HEK293 (cell line): ENCODE data around the gene PAX2.

Experiments used
- CTCF ChIA-PET: fragments of 350-600 bp; formaldehyde crosslinking; extraction: SDS; loops from one replicate; lab custom pipeline; 2021; ENCODE audit warnings: antibody characterized with exemption; lab: Yijun Ruan, JAX
- POLR2A ChIA-PET: fragments of 300-600 bp; formaldehyde crosslinking; extraction: SDS; loops from one replicate; lab custom pipeline; 2020; ENCODE audit warnings: antibody characterized with exemption, inconsistent platforms; lab: Yijun Ruan, JAX
- H3K27ac ChIP-seq: fragments of 200-500 bp; sonication (Bioruptor generic); 2 replicates; pipeline ENCODE4 v1.5.1; 2014; ENCODE audit warnings: low read depth, low read length, control low read depth, inconsistent platforms; ENCODE audit errors: extremely low read depth
- H3K36me3 ChIP-seq, 2 experiments: fragments of 200-500 bp in 1 of 2; sonication (Bioruptor generic) in 1 of 2; 1 replicate in 1 of 2; 2 replicates in 1 of 2; pipeline ENCODE4 v1.5.1; 2014 to 2017; ENCODE audit warnings: inconsistent platforms in 2 of 2, low read length in 2 of 2; ENCODE audit not compliant: control insufficient read depth in 2 of 2, insufficient read depth in 1 of 2
- H3K4me1 ChIP-seq: fragments of 200-500 bp; sonication (Bioruptor generic); 2 replicates; pipeline ENCODE4 v1.5.1; 2014; ENCODE audit warnings: mild to moderate bottlenecking, low read length, inconsistent platforms; ENCODE audit not compliant: control insufficient read depth, insufficient read depth
- H3K4me3 ChIP-seq: 2 replicates; pipeline ENCODE4 v1.5.1; 2011; ENCODE audit warnings: low read depth, mild to moderate bottlenecking, control low read depth, low read length, moderate library complexity
- H3K9me3 ChIP-seq: fragments of 200-500 bp; sonication (Bioruptor generic); 2 replicates; pipeline ENCODE4 v1.5.1; 2014; ENCODE audit warnings: low read depth, low read length, inconsistent platforms; ENCODE audit not compliant: control insufficient read depth, insufficient read depth
- ELK4 ChIP-seq: IDR thresholded peaks from 2 replicates; pipeline ENCODE4 v1.6.1; 2011; ENCODE audit warnings: mild to moderate bottlenecking, low read depth, low read length, borderline replicate concordance
- KLF1 ChIP-seq: fragments of 450-650 bp; formaldehyde crosslinking; IDR thresholded peaks from 2 replicates; pipeline ENCODE4 v1.5.1; 2016; ENCODE audit warnings: missing biosample characterization, missing genetic modification characterization
- SALL2 ChIP-seq: fragments of 450-650 bp; formaldehyde crosslinking; IDR thresholded peaks from 2 replicates; pipeline ENCODE4 v1.5.0; 2017; ENCODE audit warnings: missing biosample characterization, mild to moderate bottlenecking, missing genetic modification characterization, borderline replicate concordance
- SETDB1 ChIP-seq: IDR thresholded peaks from one replicate; pipeline ENCODE4 v1.6.1; 2017; ENCODE audit warnings: mild to moderate bottlenecking, low read length, moderate library complexity, mixed read lengths; ENCODE audit not compliant: insufficient read length
- TCF7L2 ChIP-seq: IDR thresholded peaks from 2 replicates; pipeline ENCODE4 v1.6.1; 2011; ENCODE audit warnings: low read depth, mild to moderate bottlenecking, inconsistent platforms, low read length, moderate library complexity, borderline replicate concordance
- ZBTB1 ChIP-seq: fragments of 450-650 bp; formaldehyde crosslinking; IDR thresholded peaks from 2 replicates; pipeline ENCODE4 v1.5.1; 2016; ENCODE audit warnings: missing biosample characterization, missing genetic modification characterization
- ZNF10 ChIP-seq: fragments of 450-650 bp; formaldehyde crosslinking; IDR thresholded peaks from 2 replicates; pipeline ENCODE4 v1.5.1; 2017; ENCODE audit warnings: missing biosample characterization, missing genetic modification characterization
- ZNF132 ChIP-seq: fragments of 450-650 bp; formaldehyde crosslinking; IDR thresholded peaks from 2 replicates; pipeline ENCODE4 v1.5.1; 2017; ENCODE audit warnings: missing biosample characterization, missing genetic modification characterization, borderline replicate concordance
- ZNF184 ChIP-seq: fragments of 450-650 bp; IDR thresholded peaks from 2 replicates; pipeline ENCODE4 v1.5.1; 2018; ENCODE audit warnings: missing biosample characterization, mild to moderate bottlenecking, missing genetic modification characterization
- ZNF24 ChIP-seq: fragments of 450-650 bp; formaldehyde crosslinking; IDR thresholded peaks from 2 replicates; pipeline ENCODE4 v1.5.1; 2016; ENCODE audit warnings: missing biosample characterization, missing genetic modification characterization
- ZNF248 ChIP-seq: fragments of 450-650 bp; formaldehyde crosslinking; IDR thresholded peaks from 2 replicates; pipeline ENCODE4 v1.5.1; 2017; ENCODE audit warnings: missing biosample characterization, missing genetic modification characterization
- ZNF26 ChIP-seq: fragments of 450-650 bp; formaldehyde crosslinking; IDR thresholded peaks from 2 replicates; pipeline ENCODE4 v1.5.1; 2016; ENCODE audit warnings: missing biosample characterization, missing genetic modification characterization
- ZNF302 ChIP-seq: fragments of 450-650 bp; formaldehyde crosslinking; IDR thresholded peaks from 2 replicates; pipeline ENCODE4 v1.5.1; 2016; ENCODE audit warnings: missing biosample characterization, missing genetic modification characterization, low read depth
- ZNF341 ChIP-seq: fragments of 450-650 bp; formaldehyde crosslinking; IDR thresholded peaks from 2 replicates; pipeline ENCODE4; 2016; ENCODE audit warnings: low read depth, missing biosample characterization, missing genetic modification characterization
- ZNF362 ChIP-seq: fragments of 450-650 bp; formaldehyde crosslinking; IDR thresholded peaks from 2 replicates; pipeline ENCODE4 v1.5.1; 2016; ENCODE audit warnings: missing biosample characterization, missing genetic modification characterization
- ZNF394 ChIP-seq: fragments of 450-650 bp; formaldehyde crosslinking; IDR thresholded peaks from 2 replicates; pipeline ENCODE4 v1.5.1; 2016; ENCODE audit warnings: missing biosample characterization, missing genetic modification characterization, mild to moderate bottlenecking, moderate library complexity, borderline replicate concordance
- ZNF398 ChIP-seq: fragments of 450-650 bp; formaldehyde crosslinking; IDR thresholded peaks from 2 replicates; pipeline ENCODE4 v1.5.1; 2017; ENCODE audit warnings: missing biosample characterization, missing genetic modification characterization
- ZNF433 ChIP-seq: fragments of 450-650 bp; formaldehyde crosslinking; IDR thresholded peaks from 2 replicates; pipeline ENCODE4 v1.5.1; 2016; ENCODE audit warnings: missing biosample characterization, missing genetic modification characterization, low read depth
- ZNF473 ChIP-seq: fragments of 450-650 bp; formaldehyde crosslinking; IDR thresholded peaks from 2 replicates; pipeline ENCODE4 v1.5.1; 2017; ENCODE audit warnings: missing biosample characterization, missing genetic modification characterization
- ZNF514 ChIP-seq: fragments of 450-650 bp; formaldehyde crosslinking; IDR thresholded peaks from 2 replicates; pipeline ENCODE4 v1.5.1; 2016; ENCODE audit warnings: missing biosample characterization, missing genetic modification characterization
- ZNF549 ChIP-seq: fragments of 450-650 bp; IDR thresholded peaks from 2 replicates; pipeline ENCODE4 v1.5.1; 2018; ENCODE audit warnings: missing biosample characterization, missing genetic modification characterization, mild to moderate bottlenecking, inconsistent platforms, moderate library complexity
- ZNF558 ChIP-seq: fragments of 450-650 bp; formaldehyde crosslinking; IDR thresholded peaks from 2 replicates; pipeline ENCODE4 v1.5.1; 2016; ENCODE audit warnings: missing biosample characterization, missing genetic modification characterization
- ZNF580 ChIP-seq: fragments of 450-650 bp; formaldehyde crosslinking; IDR thresholded peaks from 2 replicates; pipeline ENCODE4 v1.5.1; 2016; ENCODE audit warnings: missing biosample characterization, missing genetic modification characterization
- ZNF600 ChIP-seq: fragments of 450-650 bp; formaldehyde crosslinking; IDR thresholded peaks from 2 replicates; pipeline ENCODE4 v1.5.1; 2016; ENCODE audit warnings: missing biosample characterization, missing genetic modification characterization
- ZNF610 ChIP-seq: fragments of 450-650 bp; formaldehyde crosslinking; IDR thresholded peaks from 2 replicates; pipeline ENCODE4 v1.5.1; 2016; ENCODE audit warnings: missing biosample characterization, missing genetic modification characterization, borderline replicate concordance
- ZNF629 ChIP-seq: fragments of 450-650 bp; formaldehyde crosslinking; IDR thresholded peaks from 2 replicates; pipeline ENCODE4 v1.5.1; 2017; ENCODE audit warnings: missing biosample characterization, missing genetic modification characterization
- ZNF677 ChIP-seq: fragments of 450-650 bp; IDR thresholded peaks from 2 replicates; pipeline ENCODE4 v1.5.0; 2018; ENCODE audit warnings: missing biosample characterization, mild to moderate bottlenecking, missing genetic modification characterization, moderate library complexity
- ZNF707 ChIP-seq: fragments of 450-650 bp; formaldehyde crosslinking; IDR thresholded peaks from 2 replicates; pipeline ENCODE4 v1.5.1; 2016; ENCODE audit warnings: missing biosample characterization, missing genetic modification characterization
- ZNF768 ChIP-seq: fragments of 450-650 bp; formaldehyde crosslinking; IDR thresholded peaks from 2 replicates; pipeline ENCODE4 v1.5.1; 2018; ENCODE audit warnings: missing biosample characterization, mild to moderate bottlenecking, missing genetic modification characterization
- ZNF837 ChIP-seq: fragments of 450-650 bp; formaldehyde crosslinking; IDR thresholded peaks from 2 replicates; pipeline ENCODE4 v1.5.1; 2016; ENCODE audit warnings: missing biosample characterization, missing genetic modification characterization
- ZSCAN23 ChIP-seq: fragments of 450-650 bp; formaldehyde crosslinking; IDR thresholded peaks from 2 replicates; pipeline ENCODE4 v1.5.1; 2016; ENCODE audit warnings: missing biosample characterization, missing genetic modification characterization
- ZSCAN30 ChIP-seq: fragments of 450-650 bp; IDR thresholded peaks from 2 replicates; pipeline ENCODE4 v1.5.1; 2018; ENCODE audit warnings: missing biosample characterization, mild to moderate bottlenecking, missing genetic modification characterization, moderate library complexity
- ZXDB ChIP-seq: fragments of 450-650 bp; formaldehyde crosslinking; IDR thresholded peaks from 2 replicates; pipeline ENCODE4 v1.5.1; 2016; ENCODE audit warnings: missing biosample characterization, missing genetic modification characterization

PAX2 gene

GRCh38 chr10:100775386-100775785 is 30.0 kb downstream of the PAX2 start:
- peaks cover 0 to 5% of the 10 kb centered on the region in 2 experiments; a peak in 1 of 3 replicates for H3K36me3 ChIP-seq
- ChIA-PET CTCF (interaction anchor here (0.6 to 1.4 kb wide), 2 partner anchors 32 to 897 kb away, joined by 3 to 6 read pairs; no protein-coding TSS in a partner anchor), POLR2A (no interaction called here)
- no peak for TF ChIP-seq ZNF629 (tag by site-specific recombination)
- TF ChIP-seq ZSCAN23 (tag by site-specific recombination) = no peak
- no peak for TF ChIP-seq ZNF580
- no peak for TF ChIP-seq SETDB1
- no peak for TF ChIP-seq ZNF768 (tag by site-specific recombination)
- no peak for TF ChIP-seq ZNF184 (tag by site-specific recombination)
- no peak for TF ChIP-seq ZBTB1 (tag by site-specific recombination)
- TF ChIP-seq ZSCAN30 = no peak
- no peak for TF ChIP-seq ZNF302 (tag by site-specific recombination)
- TF ChIP-seq ZNF433 (tag by site-specific recombination) = no peak
- no peak for TF ChIP-seq ZNF707 (tag by site-specific recombination)
- TF ChIP-seq ZNF677 = no peak
- TF ChIP-seq ZNF549 (tag by site-specific recombination) = no peak
- TF ChIP-seq ZNF24 (tag by site-specific recombination) = no peak
- no peak for TF ChIP-seq ZNF514
- TF ChIP-seq ELK4 = no peak
- TF ChIP-seq ZNF341 = no peak
- no peak for TF ChIP-seq ZNF600 (tag by site-specific recombination)
- no peak overlapping the region for H3K4me3 ChIP-seq
- H3K4me1 ChIP-seq = no peaks in the 10 kb centered on the region
- no peaks in the 10 kb centered on the region for H3K9me3 ChIP-seq
- H3K27ac ChIP-seq = no peak overlapping the region

GRCh38 chr10:100775871-100776270 is 30.5 kb downstream of the PAX2 start:
- Histone ChIP-seq H3K27ac (no peak overlapping the region), H3K4me1 (no peaks in the 10 kb centered on the region), H3K36me3 (peaks cover 0 to 5% of the 10 kb centered on the region in 2 experiments; a peak in 1 of 3 replicates), H3K4me3 (no peak overlapping the region), H3K9me3 (no peaks in the 10 kb centered on the region)
- CTCF ChIA-PET = interaction anchor here (0.6 to 1.4 kb wide), 3 partner anchors 32 to 898 kb away, joined by 3 to 6 read pairs (median 3); no protein-coding TSS in a partner anchor
- POLR2A ChIA-PET = no interaction called here
- TF ChIP-seq ZNF558 (tag by site-specific recombination) (no peak), KLF1 (tag by site-specific recombination) (no peak), ZNF398 (tag by site-specific recombination) (no peak), ZNF473 (tag by site-specific recombination) (no peak), ZNF10 (no peak), SALL2 (tag by site-specific recombination) (no peak), ZNF394 (tag by site-specific recombination) (no peak), ZNF610 (tag by site-specific recombination) (no peak), ZNF837 (tag by site-specific recombination) (no peak), TCF7L2 (no peak), ZNF132 (tag by site-specific recombination) (no peak), ZBTB1 (tag by site-specific recombination) (no peak), ZNF549 (tag by site-specific recombination) (no peak), ZNF248 (tag by site-specific recombination) (no peak), ZNF362 (tag by site-specific recombination) (no peak), ZXDB (no peak), ZNF26 (tag by site-specific recombination) (no peak)
